Stimulated activated naive B cell treated with anti-CD40 and anti-IgM and Interleukin-4, amounts not matched to agents 10 μg/mL and 1 μg/mL and 100 μg/mL, for 72 hours (primary cell): Measurements from ENCODE around the gene SAA1.
"Not testable (repeated sequence)": the region's sequence is repeated elsewhere in the genome, so short reads cannot be mapped to it uniquely, and the experiment has no call there.

Experiments
- ATAC-seq, 2 donors: fragments of 150-1000 bp; cut with Tn5 transposase; replicated peaks; 2 replicates each; pipeline ENCODE4 v1.10.0; 2021; ENCODE audit warnings: moderate library complexity in 1 of 2
- DNase-seq: peaks from one replicate; pipeline ENCODE4 v3.0.0; 2021
- H3K27ac Mint-ChIP-seq: one replicate; pipeline ENCODE4 v1.8.0; 2022; ENCODE audit warnings: mild to moderate bottlenecking, mixed read lengths
- H3K27me3 Mint-ChIP-seq, 2 donors: one replicate each; pipeline ENCODE4 v1.8.0; 2022; ENCODE audit warnings: mixed read lengths in 2 of 2
- H3K36me3 Mint-ChIP-seq, 2 donors: one replicate each; pipeline ENCODE4 v1.8.0; 2022; ENCODE audit warnings: mixed read lengths in 2 of 2, mild to moderate bottlenecking in 1 of 2
- H3K4me1 Mint-ChIP-seq, 2 donors: one replicate each; pipeline ENCODE4 v1.8.0; 2022; ENCODE audit warnings: mixed read lengths in 2 of 2, mild to moderate bottlenecking in 1 of 2
- H3K4me3 Mint-ChIP-seq, 2 donors: one replicate each; pipeline ENCODE4 v1.8.0; 2022; ENCODE audit warnings: mild to moderate bottlenecking in 2 of 2, mixed read lengths in 2 of 2, moderate library complexity in 1 of 2
- H3K9me3 Mint-ChIP-seq, 2 donors: one replicate each; pipeline ENCODE4 v1.8.0; 2022; ENCODE audit warnings: mixed read lengths in 2 of 2, mild to moderate bottlenecking in 1 of 2

SAA1 gene

DNA sequence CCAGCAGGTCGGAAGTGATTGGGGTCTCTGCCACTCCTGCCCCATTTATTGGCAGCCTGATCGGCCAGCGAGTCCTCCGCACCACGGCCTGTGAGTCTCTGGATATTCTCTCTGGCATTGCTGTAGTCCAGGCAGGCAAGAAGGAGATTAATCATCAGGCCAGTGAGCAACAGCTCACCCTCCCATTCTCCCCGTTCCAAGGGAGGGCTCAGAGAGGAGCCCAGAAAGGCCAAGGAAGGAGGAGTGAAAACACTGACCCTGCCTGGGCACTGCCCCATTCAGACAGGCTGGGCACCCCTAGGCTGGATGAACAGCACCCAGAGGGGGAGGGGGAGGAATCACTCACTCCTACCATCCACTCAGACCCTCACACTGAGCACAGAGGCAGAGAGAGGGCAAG, 20.7 kb upstream of the SAA1 start:
- Mint-ChIP-seq H3K4me1 (peaks cover 9 to 24% of the 10 kb centered on the region in 2 donors), H3K27me3 (peaks cover 4 to 7% of the 10 kb centered on the region in 2 donors), H3K36me3 (peaks cover 0 to 1% of the 10 kb centered on the region in 2 donors), H3K27ac (no peak overlapping the region), H3K4me3 (no peak overlapping the region), H3K9me3 (peaks cover 0 to 4% of the 10 kb centered on the region in 2 donors)
- DNase-seq (no peak), ATAC-seq (no peak)

DNA sequence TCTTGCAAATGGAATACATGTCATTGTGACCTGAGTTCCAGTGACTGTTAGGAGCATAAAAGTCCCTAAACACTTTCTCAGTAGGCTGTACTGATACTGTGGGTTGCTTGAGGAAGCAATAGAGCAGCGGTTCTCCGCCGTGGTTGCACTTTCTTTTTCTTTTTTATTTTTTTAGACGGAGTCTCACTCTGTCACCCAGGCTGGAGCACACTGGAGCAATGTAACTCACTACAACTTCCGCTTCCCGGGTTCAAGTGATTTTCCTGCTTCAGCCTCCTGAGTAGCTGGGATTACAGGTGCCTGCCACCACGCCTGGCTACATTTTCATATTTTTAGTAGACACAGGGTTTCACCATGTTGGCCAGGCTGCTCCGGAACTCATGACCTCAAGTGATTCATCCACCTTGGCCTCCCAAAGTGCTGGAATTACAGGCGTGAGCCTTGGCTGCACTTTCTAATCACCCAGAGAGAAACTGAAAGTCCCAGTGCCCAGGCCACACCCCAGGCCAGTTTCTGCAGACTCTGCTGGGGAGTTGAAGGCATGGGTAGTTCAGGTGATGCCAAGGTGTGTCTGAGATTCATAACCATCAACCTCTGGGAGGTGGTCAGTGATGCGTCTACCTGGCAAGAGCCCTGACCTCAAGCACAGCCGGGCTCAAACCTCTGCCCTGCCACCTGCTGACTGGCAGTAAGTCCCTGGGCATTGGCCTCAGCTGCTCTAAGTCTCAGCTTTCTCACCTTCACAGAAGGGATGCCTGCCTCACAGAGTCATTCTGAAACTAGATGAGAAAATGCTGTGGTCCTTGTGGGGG, 19.5 kb upstream of the SAA1 start:
- peaks cover 9 to 24% of the 10 kb centered on the region in 2 donors for H3K4me1 Mint-ChIP-seq
- peak overlapping the region; percentile 65 to 75 for H3K4me3 Mint-ChIP-seq
- not testable (repeated sequence) for H3K27me3 Mint-ChIP-seq, H3K36me3 Mint-ChIP-seq, H3K9me3 Mint-ChIP-seq
- ATAC-seq: peak; percentile 78 to 79
- DNase-seq: peak; percentile 4
- peak overlapping the region; percentile 75 for H3K27ac Mint-ChIP-seq

DNA sequence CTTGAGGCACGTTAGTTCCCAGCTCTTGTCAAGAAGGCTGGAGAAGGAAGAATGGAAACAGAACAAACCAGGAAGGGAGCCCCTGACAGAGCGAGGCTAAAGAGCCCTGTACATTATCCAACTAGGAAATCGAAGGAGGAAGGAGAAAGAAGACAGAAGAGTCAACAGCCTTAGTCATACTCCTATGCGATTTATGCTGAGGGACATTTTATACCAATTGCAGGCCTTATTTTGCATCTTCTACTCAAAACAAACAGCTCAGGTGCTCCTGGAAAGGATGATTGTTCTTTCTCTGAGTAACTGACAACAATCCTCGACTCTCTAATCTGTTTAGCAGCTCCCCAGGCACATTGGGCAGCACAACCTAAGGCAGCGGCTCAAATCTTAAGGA, 18.9 kb upstream of the SAA1 start:
- not testable (repeated sequence) for H3K4me3 Mint-ChIP-seq, H3K27me3 Mint-ChIP-seq, DNase-seq, H3K36me3 Mint-ChIP-seq, H3K9me3 Mint-ChIP-seq
- Mint-ChIP-seq H3K27ac (peak overlapping the region; percentile 33), H3K4me1 (peaks cover 9 to 24% of the 10 kb centered on the region in 2 donors)
- peak in 1 of 2 donors; percentile 13 for ATAC-seq

DNA sequence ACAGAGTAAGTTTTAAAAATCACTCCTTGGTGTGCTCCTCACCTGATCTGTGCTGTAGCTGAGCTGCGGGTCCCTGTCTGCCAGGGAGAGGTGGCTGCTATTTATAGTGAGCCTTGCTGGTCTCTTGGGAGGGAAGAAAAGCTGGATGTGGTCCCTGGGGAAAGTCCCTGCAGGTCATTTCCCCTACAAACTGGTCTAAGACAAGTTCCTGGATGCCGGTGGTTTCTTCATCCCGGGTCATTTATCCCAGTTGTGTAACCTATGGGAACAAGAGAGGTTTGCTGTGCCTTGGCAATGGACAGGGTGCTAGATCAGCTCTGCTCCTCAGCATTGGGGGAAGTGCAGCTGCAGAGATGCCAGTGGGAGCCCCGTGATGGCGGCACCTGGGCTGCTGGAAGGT, 17.5 kb upstream of the SAA1 start, which contains the start of gene SAA2:
Gene SAA2 (minus strand): TSS at position 108 of the 400 bp plus-strand sequence. CDS start 657 bp downstream, outside the sequence.
- no peaks in the 10 kb centered on the region for H3K36me3 Mint-ChIP-seq
- no peak within 1 kb of the TSS for H3K4me3 Mint-ChIP-seq
- ATAC-seq (no peak), DNase-seq (no peak)
- H3K9me3 Mint-ChIP-seq: peaks cover 0 to 1% of the 10 kb centered on the region in 2 donors
- no peak within 1 kb of the TSS for H3K27ac Mint-ChIP-seq
- H3K4me1 Mint-ChIP-seq: peaks cover 9 to 24% of the 10 kb centered on the region in 2 donors
- peaks cover 0 to 2% of the 10 kb centered on the region in 2 donors for H3K27me3 Mint-ChIP-seq

DNA sequence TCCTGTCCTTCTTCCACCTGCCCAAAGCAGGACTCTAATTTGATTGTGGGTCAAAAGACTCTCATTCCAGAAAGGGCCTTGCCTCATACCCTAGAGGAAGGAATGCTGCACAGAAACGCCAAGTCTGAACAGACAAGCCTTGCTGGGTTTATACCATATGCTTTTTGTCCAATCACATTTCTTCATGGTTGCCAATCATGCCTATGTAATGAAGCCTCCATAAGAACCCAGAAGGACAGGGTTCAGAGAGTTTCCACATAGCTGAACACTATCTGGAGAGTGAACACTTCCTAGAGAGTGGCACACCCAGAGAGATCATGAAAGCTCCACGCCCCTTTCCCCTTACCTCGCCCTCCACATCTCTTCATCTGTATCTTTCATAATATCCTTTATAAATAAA, 12.8 kb upstream of the SAA1 start:
- Mint-ChIP-seq H3K4me3 (no peak overlapping the region), H3K9me3 (no peaks in the 10 kb centered on the region), H3K27me3 (peaks cover 5 to 11% of the 10 kb centered on the region in 2 donors), H3K27ac (no peak overlapping the region), H3K4me1 (peaks cover 0 to 5% of the 10 kb centered on the region in 2 donors), H3K36me3 (no peaks in the 10 kb centered on the region)
- no peak for ATAC-seq
- no peak for DNase-seq

DNA sequence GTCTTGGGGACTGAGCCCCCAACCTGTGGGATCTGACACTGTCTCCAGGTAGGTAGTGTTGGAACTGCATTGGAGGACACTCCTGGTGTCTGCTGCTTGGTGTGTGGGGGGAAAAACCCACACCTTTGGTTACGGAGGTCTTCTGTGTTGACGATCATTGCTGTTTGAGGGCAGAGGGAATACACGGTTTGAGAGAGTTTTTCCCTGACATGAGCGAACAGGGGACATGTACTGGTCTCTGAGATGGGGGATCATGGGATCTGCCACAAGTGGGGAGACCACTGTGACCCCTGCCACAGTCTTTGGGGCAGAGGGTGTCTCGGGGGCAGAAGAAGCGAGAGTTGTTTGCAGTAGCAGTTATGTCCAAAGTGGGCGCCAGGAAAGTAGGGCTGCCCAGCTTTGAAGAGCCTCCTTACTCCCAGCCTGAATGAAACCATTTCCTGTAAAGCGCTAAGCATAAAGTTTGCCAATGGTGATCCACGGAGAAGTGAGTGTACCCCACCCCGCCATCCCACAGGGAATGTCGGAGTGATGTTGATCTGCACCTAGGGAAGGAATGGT, 12.2 kb upstream of the SAA1 start:
- Mint-ChIP-seq H3K36me3 (no peaks in the 10 kb centered on the region), H3K4me1 (peaks cover 0 to 5% of the 10 kb centered on the region in 2 donors), H3K4me3 (no peak overlapping the region), H3K27me3 (peaks cover 5 to 11% of the 10 kb centered on the region in 2 donors), H3K9me3 (no peaks in the 10 kb centered on the region), H3K27ac (no peak overlapping the region)
- ATAC-seq: no peak
- no peak for DNase-seq

DNA sequence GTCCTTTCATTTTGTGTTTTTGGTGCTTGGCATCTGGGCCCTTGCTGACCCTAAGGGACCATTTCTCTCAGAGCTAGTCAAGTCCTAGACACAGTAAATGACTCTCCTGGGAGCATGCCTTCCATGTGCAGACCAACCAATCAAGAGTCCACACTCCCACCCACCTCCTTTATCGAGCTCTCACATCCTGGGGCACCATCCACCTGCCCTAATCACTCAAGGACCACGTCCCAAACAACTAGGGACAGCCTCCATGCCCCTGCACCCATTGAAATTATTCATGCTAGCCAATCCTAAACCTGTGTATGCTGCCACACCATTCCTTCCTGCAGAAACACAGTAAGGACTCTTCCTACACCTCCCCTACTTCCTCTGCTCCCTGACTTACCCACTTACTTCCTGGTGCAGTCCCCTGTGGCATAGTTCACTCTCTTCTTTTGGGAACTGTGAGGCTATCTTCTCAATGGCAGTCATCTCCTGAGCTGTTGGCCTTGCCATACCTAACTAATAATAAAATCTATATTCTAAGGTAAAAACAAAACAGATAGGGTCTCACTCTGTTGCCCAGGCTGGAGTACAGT, 11.2 kb upstream of the SAA1 start:
- Mint-ChIP-seq H3K36me3 (no peaks in the 10 kb centered on the region), H3K27me3 (peaks cover 5 to 11% of the 10 kb centered on the region in 2 donors), H3K9me3 (no peaks in the 10 kb centered on the region), H3K27ac (no peak overlapping the region), H3K4me3 (no peak overlapping the region), H3K4me1 (no peaks in the 10 kb centered on the region)
- no peak for DNase-seq
- ATAC-seq: no peak

DNA sequence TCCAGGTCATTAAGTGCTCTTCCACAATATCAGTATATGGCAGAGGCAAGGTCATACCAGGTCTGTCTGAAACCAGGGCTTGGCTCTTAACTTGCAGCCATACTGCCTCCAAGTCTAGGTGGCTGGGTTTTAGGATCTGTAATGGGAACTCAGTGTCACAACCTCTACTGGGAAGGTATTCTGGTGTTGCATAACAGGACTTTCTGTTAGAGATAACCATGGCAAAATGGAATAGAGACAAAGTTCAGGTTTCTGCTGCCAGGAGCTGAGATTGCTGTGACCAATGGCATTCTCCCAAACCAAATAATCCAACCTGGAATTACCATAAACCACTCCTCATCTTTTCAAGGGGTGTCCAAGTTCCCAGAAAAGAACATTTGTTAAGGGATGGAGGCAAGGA, 6.8 kb upstream of the SAA1 start:
- no peak overlapping the region for H3K4me3 Mint-ChIP-seq
- peaks cover 0 to 6% of the 10 kb centered on the region in 2 donors for H3K4me1 Mint-ChIP-seq
- H3K27me3 Mint-ChIP-seq: peaks cover 5 to 9% of the 10 kb centered on the region in 2 donors
- H3K27ac Mint-ChIP-seq: no peak overlapping the region
- no peaks in the 10 kb centered on the region for H3K36me3 Mint-ChIP-seq
- no peaks in the 10 kb centered on the region for H3K9me3 Mint-ChIP-seq
- DNase-seq (no peak), ATAC-seq (no peak)

DNA sequence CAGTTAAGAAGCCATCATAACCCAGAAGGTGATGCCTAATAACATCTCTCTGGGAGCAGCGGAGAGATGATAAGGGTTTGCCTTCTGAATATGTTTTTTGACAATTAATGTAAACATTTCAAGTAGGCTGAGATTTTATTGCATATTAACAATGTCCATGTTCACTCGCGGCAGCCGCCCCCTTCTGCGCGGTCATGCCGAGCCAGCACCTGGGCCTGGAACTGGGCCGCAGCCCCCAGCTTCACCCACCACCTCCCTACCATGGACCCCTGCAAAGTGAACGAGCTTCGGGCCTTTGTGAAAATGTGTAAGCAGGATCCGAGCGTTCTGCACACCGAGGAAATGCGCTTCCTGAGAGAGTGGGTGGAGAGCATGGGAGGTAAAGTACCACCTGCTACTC, 4.3 kb upstream of the SAA1 start:
- peaks cover 0 to 7% of the 10 kb centered on the region in 2 donors for H3K4me1 Mint-ChIP-seq
- DNase-seq (no peak), ATAC-seq (no peak)
- H3K36me3 Mint-ChIP-seq: no peaks in the 10 kb centered on the region
- no peaks in the 10 kb centered on the region for H3K9me3 Mint-ChIP-seq
- no peak overlapping the region for H3K4me3 Mint-ChIP-seq
- H3K27me3 Mint-ChIP-seq: peaks cover 0 to 7% of the 10 kb centered on the region in 2 donors
- H3K27ac Mint-ChIP-seq: no peak overlapping the region

DNA sequence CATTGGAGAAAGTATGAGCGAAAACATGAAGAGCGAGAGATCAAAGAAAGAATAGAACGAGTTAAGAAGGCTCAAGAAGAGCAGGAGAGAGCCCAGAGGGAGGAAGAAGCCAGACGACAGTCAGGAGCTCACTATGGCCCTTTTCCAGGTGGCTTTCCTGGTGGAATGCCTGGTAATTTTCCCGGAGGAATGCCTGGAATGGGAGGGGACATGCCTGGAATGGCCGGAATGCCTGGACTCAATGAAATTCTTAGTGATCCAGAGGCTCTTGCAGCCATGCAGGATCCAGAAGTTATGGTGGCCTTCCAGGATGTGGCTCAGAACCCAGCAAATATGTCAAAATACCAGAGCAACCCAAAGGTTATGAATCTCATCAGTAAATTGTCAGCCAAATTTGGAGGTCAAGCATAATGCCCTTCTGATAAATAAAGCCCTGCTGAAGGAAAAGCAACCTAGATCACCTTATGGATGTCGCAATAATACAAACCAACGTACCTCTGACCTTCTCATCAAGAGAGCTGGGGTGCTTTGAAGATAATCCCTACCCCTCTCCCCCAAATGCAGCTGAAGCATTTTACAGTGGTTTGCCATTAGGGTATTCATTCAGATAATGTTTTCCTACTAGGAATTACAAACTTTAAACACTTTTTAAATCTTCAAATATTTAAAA, 3.2 kb upstream of the SAA1 start:
- H3K36me3 Mint-ChIP-seq, H3K27ac Mint-ChIP-seq, DNase-seq, H3K27me3 Mint-ChIP-seq, H3K4me3 Mint-ChIP-seq, H3K9me3 Mint-ChIP-seq, ATAC-seq: not testable (repeated sequence)
- peaks cover 0 to 10% of the 10 kb centered on the region in 2 donors for H3K4me1 Mint-ChIP-seq

DNA sequence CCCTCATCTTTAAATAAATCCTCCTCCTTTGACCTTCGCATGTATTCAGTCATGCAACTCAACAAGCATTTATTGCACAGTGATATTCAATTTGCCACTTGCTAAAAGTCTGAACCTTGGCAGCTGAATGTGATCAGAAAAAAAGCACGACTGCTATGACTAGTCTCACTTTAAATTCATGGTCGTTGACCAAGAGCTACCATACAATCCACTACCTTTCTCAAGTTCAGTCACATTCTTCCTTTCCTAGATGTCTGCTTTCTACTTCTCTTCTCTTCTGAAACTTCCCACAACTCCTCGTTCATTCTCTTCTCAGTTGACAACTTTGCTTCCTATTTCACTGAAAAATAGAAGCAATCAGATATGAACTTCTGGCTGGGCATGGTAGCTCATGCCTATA, 2.0 kb upstream of the SAA1 start:
- Mint-ChIP-seq H3K4me3 (no peak overlapping the region), H3K9me3 (no peaks in the 10 kb centered on the region), H3K27me3 (peaks cover 0 to 7% of the 10 kb centered on the region in 2 donors), H3K36me3 (no peaks in the 10 kb centered on the region), H3K27ac (no peak overlapping the region), H3K4me1 (peaks cover 0 to 10% of the 10 kb centered on the region in 2 donors)
- DNase-seq (no peak), ATAC-seq (peak in 1 of 2 donors; percentile 36)

DNA sequence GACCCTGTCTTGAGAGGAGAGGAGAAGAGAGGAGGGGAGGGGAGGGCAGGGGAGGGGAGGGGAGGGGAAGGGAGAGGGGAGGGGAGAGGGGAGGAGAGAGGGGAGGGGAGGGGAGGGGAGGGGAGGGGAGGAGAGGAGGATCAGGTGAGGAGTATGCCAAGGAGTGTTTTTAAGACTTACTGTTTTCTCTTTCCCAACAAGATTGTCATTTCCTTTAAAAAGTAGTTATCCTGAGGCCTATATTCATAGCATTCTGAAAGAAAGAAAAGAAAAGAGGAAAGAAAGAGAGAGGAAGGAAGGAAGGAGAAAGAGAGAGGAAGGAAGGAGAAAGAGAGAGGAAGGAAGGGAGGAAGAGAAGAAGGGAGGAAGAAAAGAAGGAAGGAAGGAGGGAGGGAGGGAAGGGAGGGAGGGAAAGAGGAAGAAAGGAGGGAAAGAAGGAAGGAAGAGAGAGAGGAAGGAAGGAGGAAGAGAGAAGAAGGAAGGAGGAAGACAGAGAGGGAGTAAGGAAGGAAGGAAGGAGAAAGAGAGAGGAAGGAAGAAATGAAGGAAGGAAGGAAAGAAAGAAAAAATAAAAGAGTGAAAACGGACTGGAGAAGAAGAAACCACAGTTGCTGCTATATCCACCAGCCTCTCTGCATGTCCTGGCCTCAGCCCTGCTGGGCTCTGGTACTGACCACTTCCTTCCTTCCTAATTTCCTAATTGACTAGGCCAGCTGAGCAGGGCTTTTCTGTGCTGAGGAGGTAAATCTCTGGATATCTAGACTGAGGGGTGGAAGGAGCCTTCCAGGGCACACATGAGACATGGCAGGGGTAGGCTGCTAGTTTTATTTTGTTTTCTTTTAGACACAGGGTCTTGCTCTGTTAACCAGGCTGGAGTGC, 1.1 kb upstream of the SAA1 start:
- ATAC-seq (no peak), DNase-seq (no peak)
- H3K4me1 Mint-ChIP-seq: peaks cover 0 to 10% of the 10 kb centered on the region in 2 donors
- H3K4me3 Mint-ChIP-seq: no peak overlapping the region
- no peaks in the 10 kb centered on the region for H3K9me3 Mint-ChIP-seq
- H3K36me3 Mint-ChIP-seq: no peaks in the 10 kb centered on the region
- H3K27me3 Mint-ChIP-seq: peaks cover 0 to 7% of the 10 kb centered on the region in 2 donors
- H3K27ac Mint-ChIP-seq: no peak overlapping the region

DNA sequence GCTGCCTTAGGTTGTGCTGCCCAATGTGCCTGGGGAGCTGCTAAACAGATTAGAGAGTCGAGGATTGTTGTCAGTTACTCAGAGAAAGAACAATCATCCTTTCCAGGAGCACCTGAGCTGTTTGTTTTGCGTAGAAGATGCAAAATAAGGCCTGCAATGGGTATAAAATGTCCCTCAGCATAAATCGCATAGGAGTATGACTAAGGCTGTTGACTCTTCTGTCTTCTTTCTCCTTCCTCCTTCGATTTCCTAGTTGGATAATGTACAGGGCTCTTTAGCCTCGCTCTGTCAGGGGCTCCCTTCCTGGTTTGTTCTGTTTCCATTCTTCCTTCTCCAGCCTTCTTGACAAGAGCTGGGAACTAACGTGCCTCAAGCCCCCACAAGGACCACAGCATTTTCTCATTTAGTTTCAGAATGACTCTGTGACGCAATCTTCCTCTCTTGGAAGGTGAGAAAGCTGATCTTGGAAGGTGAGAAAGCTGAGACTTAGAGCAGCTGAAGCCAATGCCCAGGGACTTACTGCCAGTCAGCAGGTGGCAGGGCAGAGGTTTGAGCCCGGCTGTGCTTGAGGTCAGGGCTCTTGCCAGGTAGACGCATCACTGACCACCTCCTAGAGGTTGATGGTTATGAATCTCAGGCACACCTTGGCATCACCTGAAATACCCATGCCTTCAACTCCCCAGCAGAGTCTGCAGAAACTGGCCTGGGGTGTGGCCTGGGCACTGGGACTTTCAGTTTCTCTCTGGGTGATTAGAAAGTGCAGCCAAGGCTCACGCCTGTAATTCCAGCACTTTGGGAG, 1.5 kb downstream of the SAA1 start:
- H3K27ac Mint-ChIP-seq: peak overlapping the region; percentile 66
- not testable (repeated sequence) for H3K4me3 Mint-ChIP-seq

More for the DNA sequence above, 1.5 kb downstream of the SAA1 start:
- ATAC-seq: peak; percentile 55 to 61
- Mint-ChIP-seq H3K36me3 (peaks cover 10 to 17% of the 10 kb centered on the region in 2 donors), H3K4me1 (peaks cover 0 to 11% of the 10 kb centered on the region in 2 donors)
- not testable (repeated sequence) for H3K9me3 Mint-ChIP-seq, H3K27me3 Mint-ChIP-seq, DNase-seq
